H1 (cell line): ENCODE data around the gene ZNF280C. TPM values are rescaled to one million over a fixed set of nuclear protein-coding genes. Genes with fewer than 3 reads are reported as not detected.

Source experiments
- HDAC2 ChIP-seq, 2 experiments: fragments of 300-600 bp in 1 of 2; sonication (generic) in 1 of 2; IDR thresholded peaks; 2 replicates each; pipeline ENCODE4 v1.6.1; 2011 to 2012; ENCODE audit warnings: low read depth in 2 of 2, low read length in 2 of 2, mild to moderate bottlenecking in 2 of 2, moderate library complexity in 2 of 2, borderline replicate concordance in 1 of 2, inconsistent platforms in 1 of 2
- SAP30 ChIP-seq: fragments of 300-600 bp; sonication (generic); IDR thresholded peaks from 2 replicates; pipeline ENCODE4 v1.7.1; 2012; ENCODE audit warnings: low read length, moderate library complexity, mild to moderate bottlenecking, inconsistent platforms; ENCODE audit not compliant: insufficient read depth, insufficient replicate concordance
- polyA plus RNA-seq, 7 experiments: library from polyadenylated mRNA; depleted of rRNA in 3 of 7; stranded (reverse) in 5 of 7; unstranded in 2 of 7; fragments of >200 nt in 5 of 7; fragments of 200-250 nt in 2 of 7; gene quantifications; 1 replicate in 5 of 7; 2 replicates in 1 of 7; 4 replicates in 1 of 7; pipeline versions ENCODE4 v1.2.1 to v1.2.3, GENCODE V29; 2011 to 2013; ENCODE audit warnings: missing spikeins in 2 of 7, mixed read lengths in 2 of 7
- total RNA-seq: library from RNA; stranded (reverse); fragmentation: NEBNext Ultra II Directional; extraction: Animal tissue kit (Norgen Biotek cat#: 25700); gene quantifications from 2 replicates; pipeline ENCODE4 v1.2.1, GENCODE V29; 2021

The ZNF280C gene
- total and polyA plus RNA-seq, 2 of the 8 experiments (the other 6 are each of a cell fraction or from before 2014, with no cell fraction given): 8.4 to 13.4 TPM

GRCh38 chrX:130253916-130254315 is 14.8 kb downstream of the ZNF280C start (continued):
- no peak for TF ChIP-seq SAP30
- no peak for TF ChIP-seq HDAC2 (IDR thresholded peaks at IDR 0.05; ENCODE audit: borderline replicate concordance in 1 of 2, low read depth in 2 of 2, low read length in 2 of 2)
